Measurements from ENCODE around the gene GGT5. TPM values are rescaled to one million over a fixed set of nuclear protein-coding genes. Genes with fewer than 3 reads are reported as not detected.
"Not testable (repeated sequence)": the region's sequence is repeated elsewhere in the genome, so short reads cannot be mapped to it uniquely, and the experiment has no call there.

The GGT5 gene
- total RNA-seq (2016; rRNA removed; fragmentation: Illumina TruSeq; extraction: Trizol): 0.35 and 0.69 TPM in 2 replicates
- not detected in 2 replicates for total RNA-seq (2016; cell fraction: cytosol; rRNA removed; fragmentation: Illumina TruSeq; extraction: Trizol; ENCODE audit: low read depth)
- total RNA-seq (2016; cell fraction: insoluble cytoplasmic fraction; rRNA removed; fragmentation: Illumina TruSeq; extraction: Trizol): 0.15 and 0.56 TPM in 2 replicates
- 0.15 and 0.17 TPM in 2 replicates for total RNA-seq (2016; cell fraction: membrane; rRNA removed; fragmentation: Illumina TruSeq; extraction: Trizol)
- 0.34 and 0.96 TPM in 2 replicates for total RNA-seq (2016; cell fraction: nucleus; rRNA removed; fragmentation: Illumina TruSeq; extraction: Trizol)
- polyA plus RNA-seq (2011; rRNA removed): 2.1 and 3.1 TPM in 2 replicates
- polyA plus RNA-seq (2011; cell fraction: cytosol; rRNA removed): 2.3 and 3.5 TPM in 2 replicates
- polyA plus RNA-seq (2011; cell fraction: nucleus; rRNA removed): 13.6 and 29.0 TPM in 2 replicates
- polyA plus RNA-seq (2012): 0.55 and 1.0 TPM in 2 replicates
- polyA plus RNA-seq (2016; cell fraction: cytosol; fragmentation: Illumina TruSeq; extraction: Trizol; ENCODE audit: low read depth): 0.11 and 0.16 TPM in 2 replicates
- 0.19 TPM in 1 of 2 replicates, not detected in the other for polyA plus RNA-seq (2016; cell fraction: insoluble cytoplasmic fraction; fragmentation: Illumina TruSeq; extraction: Trizol; ENCODE audit: low read depth)
- 0.35 TPM in 1 of 2 replicates, not detected in the other for polyA plus RNA-seq (2016; cell fraction: membrane; fragmentation: Illumina TruSeq; extraction: Trizol; ENCODE audit: low read depth)
- 2.3 and 3.8 TPM in 2 replicates for polyA plus RNA-seq (2016; cell fraction: nucleus; fragmentation: Illumina TruSeq; extraction: Trizol; ENCODE audit: insufficient read depth, low read depth)
- 0.42 and 7.4 TPM in 2 replicates for polyA minus RNA-seq (2011; rRNA and poly(A)+ RNA removed; ENCODE audit: low replicate concordance)
- polyA minus RNA-seq (2011; cell fraction: cytosol; rRNA and poly(A)+ RNA removed): 1.7 and 1.8 TPM in 2 replicates
- polyA minus RNA-seq (2011; cell fraction: nucleus; rRNA and poly(A)+ RNA removed): 2.4 and 3.9 TPM in 2 replicates
- Bru-seq, nascent RNA: percentile 28 among the genes with signal in this experiment
- percentile 25 among the genes with signal in this experiment for BruChase-seq, experiment 1, labeled RNA remaining after a 6-hour chase
- percentile 26 among the genes with signal in this experiment for BruChase-seq, experiment 2, labeled RNA remaining after a 2-hour chase
- long read RNA-seq, experiment 1, partial matches to known transcripts: 0 of 1 reads
- long read RNA-seq, experiment 1, other reads (novel, unspliced or antisense): 1 of 1 reads
- long read RNA-seq, experiment 2, partial matches to known transcripts: 0 of 8 reads
- long read RNA-seq, experiment 2, other reads (novel, unspliced or antisense): 8 of 8 reads

- Histone ChIP-seq H3K9ac (ENCODE audit: insufficient read depth, low read depth, low read length) (0 out of 2 replicates have a peak within 1 kb of the TSS, but pooled peaks have one; percentile 14), H3K4me3 (replicated peaks in 1 of 3; ENCODE audit: insufficient read depth in 1 of 3, low read depth in 2 of 3, low read length in 3 of 3) (peak within 1 kb of the TSS in 2 of 3 experiments; percentile 49 to 68; a peak in 4 of 6 replicates), H3K4me2 (ENCODE audit: low read depth, low read length) (peak within 1 kb of the TSS; percentile 65), H3K4me1 (ENCODE audit: insufficient read depth, low read length) (peaks cover 56% of the 10 kb centered on the region)
- H3K79me2 ChIP-seq (ENCODE audit: insufficient read depth, low read length); H3K36me3 ChIP-seq (replicated peaks in 1 of 2; ENCODE audit: control insufficient read depth in 1 of 2, insufficient read depth in 2 of 2, low read length in 2 of 2); H3K9me3 ChIP-seq (ENCODE audit: low read length); H4K20me1 ChIP-seq (ENCODE audit: insufficient read depth, low read length); H3K27me3 ChIP-seq (ENCODE audit: control insufficient read depth in 1 of 2, insufficient read depth in 2 of 2, low read length in 2 of 2); CTCF ChIA-PET (ENCODE audit: low intra/inter-chr PET ratio, low total read pairs); H2AFZ ChIP-seq (ENCODE audit: low read length); H3K27ac ChIP-seq (ENCODE audit: extremely low read length, insufficient read depth, low read length); POLR2A ChIA-PET; BruUV-seq (replicated peaks): not testable (repeated sequence)
- FAIRE-seq (peak; percentile 52), ATAC-seq (peak; percentile 45), DNase-seq (ENCODE audit: low spot score) (peak; percentile 55)
- intact Hi-C loops (cut with micrococcal nuclease; ENCODE audit: unreplicated experiment) (loop anchor here (10.0 kb wide), 1 partner anchor 290 kb away; no protein-coding TSS in a partner anchor), in situ Hi-C loops (cut with HindIII; ENCODE audit: extremely low pct_ligation_motif_present, low pct_unique_long_range_greater_than_20kb) (loop anchor here (5.0 kb wide), 1 partner anchor 58 kb away; no protein-coding TSS in a partner anchor)
- 0% methylated on average over 2 of the region's 12 CpGs for WGBS (ENCODE audit: low lambda C conversion rate)
- peak; percentile 21; the same call in 1 of the 2 replicates for TF ChIP-seq CEBPB (IDR thresholded peaks at IDR 0.05; ENCODE audit: borderline replicate concordance, low read depth, low read length)
- TF ChIP-seq THRA (CRISPR knock-in tag; IDR thresholded peaks at IDR 0.05; ENCODE audit: borderline replicate concordance): 0 out of 2 replicates have a peak, but pooled peaks have one; percentile 6
- TF ChIP-seq UBTF (CRISPR knock-in tag; IDR thresholded peaks at IDR 0.05): 0 out of 2 replicates have a peak, but pooled peaks have one; percentile 25
- 0 out of 2 replicates have a peak, but pooled peaks have one; percentile 17 for TF ChIP-seq HIC2 (CRISPR knock-in tag; IDR thresholded peaks at IDR 0.05; ENCODE audit: low read depth)
- 0 out of 2 replicates have a peak, but pooled peaks have one; percentile 13 for TF ChIP-seq PATZ1 (CRISPR knock-in tag; IDR thresholded peaks at IDR 0.05)
- TF ChIP-seq CEBPG (CRISPR knock-in tag; IDR thresholded peaks at IDR 0.05): peak; percentile 72
- 0 out of 2 replicates have a peak, but pooled peaks have one; percentile 26 for TF ChIP-seq ZBTB7B (CRISPR knock-in tag; IDR thresholded peaks at IDR 0.05)
- 0 out of 2 replicates have a peak, but pooled peaks have one; percentile 19 for TF ChIP-seq TFE3 (CRISPR knock-in tag; IDR thresholded peaks at IDR 0.05)
Measured at GRCh38 chr22:24245030-24245431, at the start of gene GGT5. Gene GGT5, minus strand, starts transcription at chr22:24245082. Its CDS starts 357 bp downstream, at chr22:24244725.

Measured in HepG2 (cell line).